Liver (tissue), 9 donors: ENCODE measurements around the gene NEK2. TPM values are rescaled to one million over a fixed set of nuclear protein-coding genes. Genes with fewer than 3 reads are reported as not detected.

Source experiments
- DNase-seq: peaks from one replicate; pipeline ENCODE4 v3.0.0-alpha.2; 2017; ENCODE audit warnings: low spot score
- H3K27ac ChIP-seq, 2 donors: one replicate each; pipeline ENCODE4 v1.7.0; 2013; ENCODE audit warnings: inconsistent platforms in 2 of 2, low read length in 2 of 2, control low read depth in 1 of 2, low read depth in 1 of 2, mild to moderate bottlenecking in 1 of 2
- H3K27me3 ChIP-seq, 4 donors: one replicate each; pipeline versions ENCODE4 v1.6.1 to v1.7.0; 2013; ENCODE audit warnings: low read length in 3 of 4, inconsistent platforms in 1 of 4, mild to moderate bottlenecking in 1 of 4, moderate library complexity in 1 of 4; ENCODE audit not compliant: control insufficient read depth in 4 of 4, insufficient read depth in 4 of 4
- H3K36me3 ChIP-seq, 4 donors: one replicate each; pipeline versions ENCODE4 v1.6.1 to v1.7.0; 2013; ENCODE audit warnings: low read length in 3 of 4, mild to moderate bottlenecking in 3 of 4, low read depth in 1 of 4, moderate library complexity in 1 of 4; ENCODE audit not compliant: control insufficient read depth in 4 of 4, insufficient read depth in 3 of 4
- H3K4me1 ChIP-seq, 4 donors: one replicate each; pipeline versions ENCODE4 v1.6.1 to v1.7.0; 2013; ENCODE audit warnings: low read length in 3 of 4, mild to moderate bottlenecking in 3 of 4, moderate library complexity in 1 of 4; ENCODE audit not compliant: control insufficient read depth in 4 of 4, insufficient read depth in 4 of 4
- H3K4me3 ChIP-seq, 3 donors: one replicate each; pipeline versions ENCODE4 v1.6.1 to v1.7.0; 2013; ENCODE audit warnings: low read length in 3 of 3, control low read depth in 1 of 3, low read depth in 1 of 3, mild to moderate bottlenecking in 1 of 3
- H3K9ac ChIP-seq, 2 donors: one replicate each; pipeline ENCODE4 v1.7.0; 2013; ENCODE audit warnings: low read length in 2 of 2, mild to moderate bottlenecking in 2 of 2, moderate library complexity in 2 of 2, control low read depth in 1 of 2, low read depth in 1 of 2
- H3K9me3 ChIP-seq, 4 donors: one replicate each; pipeline versions ENCODE4 v1.6.1 to v1.7.0; 2013; ENCODE audit warnings: low read length in 3 of 4; ENCODE audit not compliant: control insufficient read depth in 4 of 4
- ATF3 ChIP-seq: IDR thresholded peaks from 2 replicates; pipeline ENCODE4 v1.6.1; 2016; ENCODE audit warnings: antibody characterized with exemption
- CTCF ChIP-seq: fragments of 150-350 bp; IDR thresholded peaks from 2 replicates; pipeline ENCODE4 v1.5.1; 2017; ENCODE audit warnings: improper control_type of control experiment, low read depth, low read length; ENCODE audit not compliant: missing input control
- EGR1 ChIP-seq, 2 donors: IDR thresholded peaks; 2 replicates each; pipeline ENCODE4 v1.6.1; 2016 to 2018; ENCODE audit warnings: antibody characterized with exemption in 2 of 2, low read depth in 2 of 2
- FOXA1 ChIP-seq: IDR thresholded peaks from 2 replicates; pipeline ENCODE4 v1.6.1; 2016; ENCODE audit warnings: antibody characterized with exemption
- FOXA2 ChIP-seq: IDR thresholded peaks from 2 replicates; pipeline ENCODE4 v1.6.1; 2016; ENCODE audit warnings: antibody characterized with exemption
- GABPA ChIP-seq, 2 donors: IDR thresholded peaks in 1 of 2; conservative IDR thresholded peaks in 1 of 2; 2 replicates each; pipeline ENCODE4 v1.6.1; 2016; ENCODE audit warnings: antibody characterized with exemption in 2 of 2, mild to moderate bottlenecking in 1 of 2, moderate library complexity in 1 of 2
- HNF4A ChIP-seq, 2 donors: conservative IDR thresholded peaks; 2 replicates each; pipeline ENCODE4 v1.6.1; 2016; ENCODE audit warnings: antibody characterized with exemption in 2 of 2, mild to moderate bottlenecking in 2 of 2
- HNF4G ChIP-seq: IDR thresholded peaks from 2 replicates; pipeline ENCODE4 v1.6.1; 2016; ENCODE audit warnings: antibody characterized with exemption
- JUND ChIP-seq, 2 donors: IDR thresholded peaks; 2 replicates each; pipeline ENCODE4 v1.6.1; 2016; ENCODE audit warnings: antibody characterized with exemption in 2 of 2
- MAX ChIP-seq: IDR thresholded peaks from 2 replicates; pipeline ENCODE4 v1.6.1; 2016; ENCODE audit warnings: antibody characterized with exemption
- NR2F2 ChIP-seq: IDR thresholded peaks from 2 replicates; pipeline ENCODE4 v1.6.1; 2016; ENCODE audit warnings: antibody characterized with exemption
- RAD21 ChIP-seq, 2 donors: IDR thresholded peaks; 2 replicates each; pipeline ENCODE4 v1.6.1; 2016; ENCODE audit warnings: antibody characterized with exemption in 2 of 2, mild to moderate bottlenecking in 2 of 2
- REST ChIP-seq: IDR thresholded peaks from 2 replicates; pipeline ENCODE4 v1.6.1; 2016; ENCODE audit warnings: antibody characterized with exemption, mild to moderate bottlenecking
- RXRA ChIP-seq, 2 donors: IDR thresholded peaks; 2 replicates each; pipeline ENCODE4 v1.6.1; 2017 to 2018; ENCODE audit warnings: antibody characterized with exemption in 2 of 2, mild to moderate bottlenecking in 1 of 2
- SP1 ChIP-seq: IDR thresholded peaks from 2 replicates; pipeline ENCODE4 v1.6.1; 2018; ENCODE audit warnings: antibody characterized with exemption, mild to moderate bottlenecking
- TAF1 ChIP-seq: conservative IDR thresholded peaks from 2 replicates; pipeline ENCODE4 v1.6.1; 2016; ENCODE audit warnings: antibody characterized with exemption, mild to moderate bottlenecking
- YY1 ChIP-seq: IDR thresholded peaks from 2 replicates; pipeline ENCODE4 v1.6.1; 2016; ENCODE audit warnings: antibody characterized with exemption, mild to moderate bottlenecking
- ZBTB33 ChIP-seq: IDR thresholded peaks from 2 replicates; pipeline ENCODE4 v1.6.1; 2016; ENCODE audit warnings: antibody characterized with exemption
- WGBS: extraction: QIAGEN DNeasy Blood & Tissue Kit; methylation state at CpG from one replicate; pipeline ENCODE4 v1.1.7; 2013; 5-methylcytosine and 5-hydroxymethylcytosine counted together
- polyA plus RNA-seq, 2 donors: library from polyadenylated mRNA; stranded (reverse) in 1 of 2; unstranded in 1 of 2; fragments of 200-250 nt in 1 of 2; fragments of >200 nt in 1 of 2; fragmentation: Nextera tagmentation in 1 of 2; extraction: Ambion mirVana in 1 of 2; gene quantifications; one replicate each; pipeline versions ENCODE4 v1.2.1 to v1.2.3, GENCODE V29; 2013 to 2015
- total RNA-seq, 2 donors: library from RNA; depleted of rRNA; stranded (reverse); fragments of >200 nt; gene quantifications; one replicate each; pipeline ENCODE4 v1.2.3, GENCODE V29; 2014
- donor health status: healthy.
- donor health status: healthy.
- donor health status: healthy.
- donor health status: healthy.
- donor health status: healthy.

Gene NEK2
- total and polyA plus RNA-seq, 4 donors: 0.29 to 25.7 (median 1.3) TPM; not detected in 1

GRCh38 chr1:211660718-211661222 lies 14.7 kb downstream of the NEK2 start:
- no peak overlapping the region for H3K4me3 ChIP-seq
- H3K4me1 ChIP-seq: no peaks in the 10 kb centered on the region
- TF ChIP-seq ATF3: no peak
- no peak for TF ChIP-seq ZBTB33
- no peak for TF ChIP-seq REST
- no peak for TF ChIP-seq CTCF
- TF ChIP-seq FOXA1: no peak
- no peak for TF ChIP-seq NR2F2
- TF ChIP-seq GABPA (IDR thresholded peaks at IDR 0.05 in 1 of 2, conservative IDR thresholded peaks at IDR 0.05 in 1 of 2): no peak
- no peak for TF ChIP-seq HNF4G
- no peak for TF ChIP-seq TAF1
- no peak for TF ChIP-seq MAX
- no peak for TF ChIP-seq YY1
- no peak for TF ChIP-seq HNF4A (conservative IDR thresholded peaks at IDR 0.05)
- no peak for TF ChIP-seq SP1
- TF ChIP-seq FOXA2: no peak
- TF ChIP-seq EGR1 (IDR thresholded peaks at IDR 0.05; ENCODE audit: low read depth in 2 of 2): no peak
- no peak for TF ChIP-seq RAD21 (IDR thresholded peaks at IDR 0.05)
- no peak for TF ChIP-seq JUND (IDR thresholded peaks at IDR 0.05)
- no peak for TF ChIP-seq RXRA (IDR thresholded peaks at IDR 0.05)
- no peak for DNase-seq
- no peak overlapping the region for H3K9ac ChIP-seq
- 94% methylated on average over 10 of the region's 10 CpGs for WGBS
- H3K9me3 ChIP-seq: no peaks in the 10 kb centered on the region
- H3K27me3 ChIP-seq: no peaks in the 10 kb centered on the region
- H3K27ac ChIP-seq: no peak overlapping the region
- no peaks in the 10 kb centered on the region for H3K36me3 ChIP-seq
